ENCODE measurements around the gene ABHD15.
A peak's percentile ranks its signal among the peaks of the same experiment; 100 is the strongest.
"Not testable (repeated sequence)": the region's sequence is repeated elsewhere in the genome, so short reads cannot be mapped to it uniquely, and the experiment has no call there.

ABHD15 gene

GRCh38 chr17:29567554-29568330 is 905 bp upstream of the ABHD15 start:
- peak; percentile 87 for DNase-seq

GRCh38 chr17:29567304-29567553 is 392 bp upstream of the ABHD15 start:
- DNase-seq, result no peak

GRCh38 chr17:29565643-29566472 is 979 bp downstream of the ABHD15 start:
- peak; percentile 82 for DNase-seq

- peak; percentile 23 for DNase-seq
Measured at GRCh38 chr17:29563816-29564215, 3.0 kb downstream of the ABHD15 start.

- peak; percentile 53 for DNase-seq
Measured at GRCh38 chr17:29562615-29563014, 4.2 kb downstream of the ABHD15 start.

- DNase-seq, result peak; percentile 48
Measured at GRCh38 chr17:29561554-29562517, 5.0 kb downstream of the ABHD15 start.

GRCh38 chr17:29560316-29560715 is 6.5 kb downstream of the ABHD15 start:
- DNase-seq, result peak; percentile 38

GRCh38 chr17:29559640-29560039 is 7.2 kb downstream of the ABHD15 start:
- DNase-seq, result no peak

- DNase-seq, result not testable (repeated sequence)
Measured at GRCh38 chr17:29558139-29558538, 8.7 kb downstream of the ABHD15 start.

- peak; percentile 20 for DNase-seq
Measured at GRCh38 chr17:29557739-29558116, 9.1 kb downstream of the ABHD15 start.

- DNase-seq, result peak; percentile 11
Measured at GRCh38 chr17:29557085-29557738, 9.6 kb downstream of the ABHD15 start.

GRCh38 chr17:29555840-29556239 is 11.0 kb downstream of the ABHD15 start:
- DNase-seq, result no peak

GRCh38 chr17:29549177-29549923 is 17.5 kb downstream of the ABHD15 start:
- no peak for DNase-seq

- no peak for DNase-seq
Measured at GRCh38 chr17:29546830-29547229, 20.0 kb downstream of the ABHD15 start.

GRCh38 chr17:29546085-29546484 is 20.8 kb downstream of the ABHD15 start:
- no peak for DNase-seq

- no peak for DNase-seq
Measured at GRCh38 chr17:29544066-29544465, 22.8 kb downstream of the ABHD15 start.

- no peak for DNase-seq
Measured at GRCh38 chr17:29533976-29534375, 32.9 kb downstream of the ABHD15 start.

- DNase-seq, result no peak
Measured at GRCh38 chr17:29526322-29526721, 40.5 kb downstream of the ABHD15 start.

GRCh38 chr17:29524692-29525091 is 42.1 kb downstream of the ABHD15 start:
- no peak for DNase-seq

GRCh38 chr17:29518359-29518758 is 48.5 kb downstream of the ABHD15 start:
- no peak for DNase-seq

- no peak for DNase-seq
Measured at GRCh38 chr17:29514792-29515191, 52.0 kb downstream of the ABHD15 start.

GRCh38 chr17:29510953-29511352 is 55.9 kb downstream of the ABHD15 start:
- no peak for DNase-seq
